Hematopoietic multipotent progenitor cell treated with erythropoietin and hydrocortisone succinate and interleukin-3 and kit ligand, for 6 days (in vitro differentiated cells): ENCODE measurements around the gene LITAFD.
"Not testable (repeated sequence)": the region's sequence is repeated elsewhere in the genome, so short reads cannot be mapped to it uniquely, and the experiment has no call there.

Experiments
- DNase-seq: peaks from one replicate; pipeline ENCODE4 v3.0.0-alpha.2; 2015

LITAFD gene

GRCh38 chr16:8872967-8873865, 8.9 kb upstream of the LITAFD start:
- DNase-seq: peak; percentile 45

DNA sequence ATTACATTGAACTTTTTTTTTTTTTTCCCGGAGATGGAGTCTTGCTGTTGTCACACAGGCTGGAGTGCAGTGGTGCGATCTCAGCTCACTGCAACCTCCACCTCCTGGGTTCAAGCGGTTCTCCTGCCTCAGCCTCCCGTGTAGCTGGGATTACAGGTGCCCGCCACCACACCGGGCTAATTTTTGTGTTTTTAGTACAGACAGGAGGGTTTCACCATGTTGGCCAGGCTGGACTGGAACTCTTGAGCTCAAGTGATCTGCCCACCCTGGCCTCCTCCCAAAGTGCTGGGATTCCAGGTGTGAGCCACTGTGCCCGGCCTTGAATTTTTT, 8.3 kb upstream of the LITAFD start:
- DNase-seq: not testable (repeated sequence)

DNA sequence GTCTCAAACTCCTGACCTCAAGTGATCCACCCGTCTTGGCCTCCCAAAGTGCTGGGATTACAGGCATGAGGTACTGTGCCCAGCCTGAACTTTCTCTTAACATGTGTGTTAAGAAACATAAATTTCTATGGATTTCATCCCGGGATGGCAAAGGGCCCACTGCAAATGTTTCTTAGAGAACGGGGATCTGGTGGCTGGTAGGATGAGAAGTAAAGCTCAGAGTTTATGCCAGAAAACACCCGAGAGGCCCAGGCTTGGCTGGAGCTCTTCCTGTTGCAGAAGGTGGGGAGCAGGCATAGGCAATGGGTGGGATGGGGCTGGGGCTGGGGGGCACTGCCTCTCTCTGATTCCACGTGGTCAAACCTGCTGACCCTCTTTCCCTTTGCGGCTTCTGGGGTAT, 7.8 kb upstream of the LITAFD start:
- DNase-seq: no peak

- DNase-seq: not testable (repeated sequence)
Observed at GRCh38 chr16:8875317-8875716, 6.8 kb upstream of the LITAFD start.

DNA sequence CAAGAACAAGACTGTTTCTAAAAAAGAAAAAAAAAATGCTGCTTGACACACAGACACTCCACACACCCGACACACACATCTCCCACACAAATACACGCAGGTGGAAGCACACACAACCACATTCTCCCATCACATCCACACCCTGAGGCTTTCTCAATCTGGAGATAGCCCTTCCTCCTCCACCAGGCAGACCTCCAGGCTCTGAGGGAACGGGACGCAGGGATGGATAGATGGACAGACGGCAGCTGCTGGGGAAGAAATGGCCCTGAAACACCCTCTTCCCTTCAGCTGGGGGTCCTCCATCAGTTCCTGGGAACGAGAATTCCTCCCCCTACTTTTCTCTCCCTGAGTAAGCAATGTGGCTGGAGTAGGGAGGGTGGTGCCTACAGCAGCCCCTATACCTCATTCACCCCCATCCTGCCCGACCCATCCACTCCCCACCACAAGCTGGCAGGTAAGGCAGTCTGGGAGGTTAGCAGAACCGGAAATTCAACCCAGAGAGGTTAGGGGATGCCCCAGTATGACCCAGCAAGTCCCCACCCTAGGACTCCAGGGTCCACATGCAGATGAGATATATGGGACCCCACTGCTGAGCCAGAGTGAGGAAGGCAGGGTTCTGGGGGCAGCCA, 4.1 kb upstream of the LITAFD start:
- no peak for DNase-seq

DNA sequence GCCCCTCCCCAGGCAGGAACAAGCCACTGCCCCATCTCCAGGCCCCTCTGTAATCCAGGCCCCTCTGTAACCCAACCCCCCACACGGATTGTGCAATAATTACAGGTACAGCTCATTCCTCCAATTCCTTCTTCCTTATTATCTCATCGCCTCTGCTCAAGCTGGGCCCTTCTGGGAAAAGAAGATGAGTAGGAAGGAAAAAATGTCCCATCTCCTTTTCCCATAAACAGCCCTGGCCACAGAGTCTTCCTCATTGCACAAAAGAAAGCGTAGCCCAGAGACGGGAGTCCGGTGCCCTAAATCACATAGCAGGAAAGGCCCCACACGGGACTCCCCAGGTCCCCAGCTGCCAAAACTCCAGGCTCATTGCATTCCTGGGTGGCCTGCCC, 3.6 kb upstream of the LITAFD start:
- DNase-seq: no peak

DNA sequence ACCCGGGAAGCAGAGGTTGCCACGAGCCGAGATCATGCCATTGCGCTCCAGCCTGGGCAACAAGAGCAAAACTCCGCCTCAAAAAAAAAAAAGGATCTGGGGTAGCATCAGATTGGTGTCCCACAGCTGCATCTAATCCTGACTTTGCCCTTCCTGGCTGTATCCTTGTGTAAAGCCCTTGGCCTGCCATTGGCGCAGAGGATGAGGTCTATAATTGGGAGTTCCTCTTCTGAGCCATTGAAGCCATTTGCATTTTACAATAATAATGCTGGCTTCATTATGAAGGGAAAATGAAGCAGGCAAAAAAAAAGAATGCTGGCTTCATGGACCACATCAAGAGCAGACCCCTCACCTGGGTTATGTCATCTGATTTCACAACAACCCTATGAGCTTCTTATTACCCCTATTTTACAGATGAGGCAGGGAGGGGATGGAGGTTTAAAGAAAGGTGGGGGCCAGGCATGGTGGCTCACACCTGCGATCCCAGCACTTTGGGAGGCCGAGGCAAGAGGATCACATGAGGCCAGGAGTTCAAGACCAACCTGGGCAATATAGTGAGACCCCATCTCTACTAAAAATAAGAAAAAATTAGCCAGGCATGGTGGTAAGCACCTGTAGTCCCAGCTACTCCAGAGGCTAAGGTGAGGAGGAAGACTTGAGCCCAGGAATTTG, 1.2 kb upstream of the LITAFD start:
- no peak for DNase-seq

GRCh38 chr16:8882725-8883377, 700 bp downstream of the LITAFD start:
- no peak for DNase-seq

DNA sequence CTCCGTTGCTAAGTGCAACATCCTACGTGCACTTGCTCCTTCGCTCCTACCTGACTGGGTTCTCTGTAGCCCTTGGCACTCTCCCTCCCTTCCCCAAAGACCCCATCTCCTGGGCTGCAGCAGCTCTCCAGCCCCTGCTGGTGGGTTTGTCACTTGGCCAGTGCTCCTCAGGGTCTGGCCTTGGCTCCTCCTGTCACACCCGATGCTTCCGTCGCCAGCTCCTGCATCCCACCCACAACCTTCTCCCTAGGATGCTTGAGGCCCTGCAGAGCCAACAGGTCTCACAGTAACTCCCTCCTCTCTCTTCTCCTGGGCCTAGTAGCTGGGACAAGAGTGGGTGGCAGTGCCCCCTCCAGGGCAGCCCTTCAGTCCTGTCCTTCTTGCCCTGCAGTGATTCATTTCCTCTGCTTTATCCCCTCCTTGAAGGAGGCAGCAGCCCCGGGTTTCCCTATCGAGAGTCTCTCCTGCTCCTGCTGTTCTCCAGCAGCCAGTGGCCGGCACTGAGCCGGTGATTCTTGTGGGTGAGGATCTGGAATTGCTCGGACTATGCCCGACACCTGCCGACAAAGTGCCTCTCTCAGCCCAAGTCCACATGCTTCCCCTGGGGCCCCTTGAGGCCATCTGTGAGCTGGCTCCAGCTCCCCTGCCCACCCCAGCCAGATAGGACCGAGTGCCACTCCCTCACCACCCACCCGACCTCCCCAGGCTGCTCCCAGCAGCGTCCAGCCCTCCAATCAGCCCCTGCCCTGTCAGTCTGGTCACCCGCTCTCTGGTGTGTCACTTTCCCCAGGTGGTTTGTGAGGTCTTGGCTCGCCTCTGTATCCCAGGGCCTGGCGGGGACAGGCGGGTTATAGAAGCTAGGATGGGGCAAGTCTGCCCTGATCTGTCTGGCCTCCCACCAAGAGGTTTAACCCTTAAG, 3.8 kb downstream of the LITAFD start:
- DNase-seq: no peak

- no peak for DNase-seq
Observed at GRCh38 chr16:8886593-8887430, 4.7 kb downstream of the LITAFD start.

DNA sequence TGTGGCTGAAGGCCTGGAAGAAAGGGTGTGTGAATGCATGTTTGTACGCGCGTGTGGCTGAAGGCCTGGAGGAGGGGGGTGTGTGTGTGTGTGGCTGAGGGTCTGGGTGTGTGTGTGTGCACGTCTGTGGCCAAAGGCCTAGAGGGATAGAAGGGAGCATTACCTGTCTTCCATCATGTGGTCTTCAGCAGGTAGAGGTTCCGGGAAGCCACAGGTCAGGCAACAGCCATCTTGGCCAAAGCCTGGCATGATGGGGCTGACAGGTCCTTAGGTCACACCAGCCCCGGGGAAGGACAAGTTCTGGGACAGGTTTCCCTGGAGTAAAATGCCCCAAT, 5.2 kb downstream of the LITAFD start:
- no peak for DNase-seq

DNA sequence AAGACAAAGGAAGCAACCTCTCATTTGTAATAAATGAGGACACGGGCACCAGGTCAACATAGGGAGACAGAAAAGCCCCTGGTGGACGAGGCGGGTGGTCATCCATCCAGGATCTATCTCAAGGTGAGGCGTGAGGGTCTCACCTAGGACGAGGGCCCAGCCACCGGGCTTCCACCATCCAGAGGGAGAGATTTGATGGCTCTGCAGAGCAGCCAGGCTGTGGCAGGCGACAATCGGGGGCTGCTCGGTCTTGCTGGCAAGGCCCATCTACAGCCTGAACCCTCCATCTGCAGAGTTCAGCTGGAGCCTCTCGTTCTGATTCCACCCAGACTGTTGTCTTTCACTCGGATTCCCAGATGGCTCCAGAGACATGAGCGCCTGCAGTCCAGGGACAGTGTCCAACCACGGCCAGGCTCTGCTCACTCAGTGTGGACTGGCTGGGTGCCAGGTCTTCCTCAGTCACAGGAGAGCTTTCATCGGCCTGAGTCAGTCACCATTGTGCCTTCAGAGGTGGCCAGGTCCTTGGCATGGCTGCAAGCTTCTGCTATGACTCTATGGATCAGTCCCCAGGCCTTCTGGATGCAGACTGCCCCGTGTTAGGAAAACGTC, 5.9 kb downstream of the LITAFD start:
- DNase-seq: peak; percentile 43

DNA sequence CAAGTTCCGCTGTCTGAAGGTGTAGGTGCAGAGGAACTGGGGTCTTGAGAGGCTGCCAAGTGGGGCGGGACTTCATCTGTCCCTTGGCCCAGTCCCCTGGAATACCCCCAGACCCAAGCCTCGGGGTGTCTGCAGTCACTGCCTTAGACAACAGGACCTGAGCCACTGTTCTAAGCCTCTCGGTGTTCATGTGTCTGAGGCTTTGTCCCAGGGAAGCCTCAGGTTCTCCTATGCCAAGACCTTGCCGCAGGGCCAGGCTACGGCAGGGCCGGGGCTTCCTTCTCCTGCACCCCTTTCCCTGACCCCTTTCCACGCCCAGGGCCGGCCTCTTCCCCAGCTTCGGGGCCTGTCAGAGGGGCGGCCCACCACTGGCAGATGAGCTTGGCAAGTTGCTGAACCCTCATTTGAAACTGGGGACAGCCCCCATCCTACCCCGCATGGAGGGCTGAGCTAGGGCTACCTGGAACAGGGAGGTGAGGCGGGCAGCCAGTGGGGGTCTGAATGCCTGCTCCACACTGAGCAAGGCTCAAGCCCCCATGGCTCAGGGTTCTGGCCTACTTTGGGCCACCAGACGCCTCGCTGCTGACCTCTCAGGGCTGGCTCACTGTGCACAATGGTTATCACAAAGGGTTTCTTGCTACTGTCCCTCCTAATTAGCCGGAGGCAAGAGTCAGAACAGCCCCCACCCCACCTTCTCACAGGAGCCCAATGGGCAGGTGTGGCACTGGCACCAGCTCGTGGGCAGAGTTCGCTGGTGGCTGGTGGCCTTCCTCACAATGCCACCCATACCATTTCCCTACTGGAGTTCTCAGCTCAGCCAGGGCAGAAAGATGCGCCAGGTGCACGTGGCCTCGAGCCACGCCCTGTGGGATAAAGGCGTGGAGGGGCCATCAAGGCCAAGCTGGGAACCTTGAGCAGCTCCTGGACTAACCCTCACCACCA, 7.1 kb downstream of the LITAFD start:
- DNase-seq: no peak

- no peak for DNase-seq
Observed at GRCh38 chr16:8889893-8890548, 7.9 kb downstream of the LITAFD start.

- no peak for DNase-seq
Observed at GRCh38 chr16:8890549-8890921, 8.4 kb downstream of the LITAFD start.

- DNase-seq: no peak
Observed at GRCh38 chr16:8892101-8892575, 10.0 kb downstream of the LITAFD start.

GRCh38 chr16:8893426-8893825, 11.3 kb downstream of the LITAFD start:
- no peak for DNase-seq

GRCh38 chr16:8893976-8894690, 12.0 kb downstream of the LITAFD start:
- no peak for DNase-seq
